Motor neuron (in vitro differentiated cells): ENCODE measurements around the gene BCOR. TPM values are rescaled to one million over a fixed set of nuclear protein-coding genes. Genes with fewer than 3 reads are reported as not detected.

Source experiments
- ATAC-seq, 8 experiments: fragments of 200-7000 bp; cut with Tn5 transposase; replicated peaks in 6 of 8; 2 replicates each; pipeline ENCODE4 v1.8.0; 2021; ENCODE audit warnings: mild to moderate bottlenecking in 8 of 8, moderate library complexity in 8 of 8
- H3K27ac ChIP-seq, 2 donors: fragments of 250-450 bp; sonication (Bioruptor Pico); 2 replicates each; pipeline ENCODE4 v1.9.0; 2021; ENCODE audit warnings: antibody characterized with exemption in 2 of 2, mild to moderate bottlenecking in 2 of 2, moderate library complexity in 1 of 2
- H3K4me1 ChIP-seq, 2 donors: fragments of 250-450 bp; sonication (Bioruptor Pico); replicated peaks in 1 of 2; 2 replicates each; pipeline ENCODE4 v1.6.1; 2021; ENCODE audit warnings: antibody characterized with exemption in 2 of 2, mild to moderate bottlenecking in 2 of 2, moderate library complexity in 1 of 2
- H3K4me3 ChIP-seq, 5 donors: fragments of 250-450 bp; sonication (Bioruptor Pico); 2 replicates each; pipeline ENCODE4 v1.9.0; 2021; ENCODE audit warnings: antibody characterized with exemption in 5 of 5, mild to moderate bottlenecking in 5 of 5, moderate library complexity in 4 of 5
- WGBS, 10 experiments: fragments of 450-650 bp; shearing (Covaris generic); methylation state at CpG; one replicate each; pipeline ENCODE4 v1.0.0; 2022; 5-methylcytosine and 5-hydroxymethylcytosine counted together
- in situ Hi-C, 9 experiments: fragments of 400-800 bp; cut with MboI; loops; one replicate each; pipeline ENCODE4 v1.15.0; 2021; ENCODE audit warnings: low sequenced_read_pairs in 9 of 9, low pct_unique_long_range_greater_than_20kb in 2 of 9; ENCODE audit not compliant: unreplicated experiment in 9 of 9
- total RNA-seq, 8 experiments: library from RNA; unstranded; fragments of 300-600 nt; gene quantifications; 2 replicates each; pipeline versions ENCODE4 v1.2.3 to v1.2.4, GENCODE V29; 2022

The BCOR gene
- total RNA-seq, 8 experiments from 2014 or later = 12.1 to 102 (median 42.6) TPM

GRCh38 chrX:40093586-40093985, 4.2 kb downstream of the BCOR start:
- in situ Hi-C loops = loop anchor here in 1 of 9 experiments (25.0 kb wide), 1 partner anchor 169 kb away; no protein-coding TSS in a partner anchor
- no peak for ATAC-seq
- peaks cover 20 to 35% of the 10 kb centered on the region in 2 donors for H3K4me1 ChIP-seq
- H3K27ac ChIP-seq = peak overlapping the region; percentile 90 to 95
- 14 to 35% methylated on average over 4 to 6 of the region's 10 CpGs; no CpG with 5 or more reads in 8 of the 10 experiments for WGBS, 10 experiments
- peak overlapping the region; percentile 57 to 97 (median 73) for H3K4me3 ChIP-seq

DNA sequence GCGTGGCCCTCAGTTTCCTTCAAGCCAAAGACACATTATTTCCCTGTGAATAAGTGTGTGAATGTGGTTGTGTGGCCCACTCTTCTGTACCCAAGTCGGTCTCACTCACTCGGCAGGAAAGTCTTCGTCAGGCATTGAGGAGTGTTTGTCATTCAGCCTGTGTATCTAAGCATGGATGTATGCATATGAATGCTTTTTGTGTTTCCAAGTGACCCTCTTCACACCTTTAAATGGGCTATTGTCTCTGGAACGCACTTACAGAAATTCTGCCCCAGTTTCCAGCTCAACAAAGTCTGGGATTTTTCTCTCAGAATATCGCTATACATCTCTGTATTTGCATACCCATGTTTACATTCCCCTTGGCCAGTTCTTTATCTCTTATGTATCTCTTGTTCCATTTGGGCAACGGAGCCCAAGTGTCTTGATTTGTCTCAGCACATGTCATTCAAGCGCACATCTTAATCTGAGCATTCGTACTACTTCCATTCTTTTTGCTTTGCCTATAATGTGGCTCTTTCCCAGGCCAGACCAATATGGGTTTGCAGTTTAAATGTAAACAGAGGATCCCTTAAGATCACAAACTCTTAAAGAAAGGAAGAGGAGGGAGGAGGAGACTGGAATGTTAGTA, 4.8 kb downstream of the BCOR start:
- in situ Hi-C loops = loop anchor here in 1 of 9 experiments (25.0 kb wide), 1 partner anchor 169 kb away; no protein-coding TSS in a partner anchor
- ATAC-seq = no peak
- Histone ChIP-seq H3K4me3 (peak overlapping the region; percentile 57 to 97 (median 73)), H3K4me1 (peaks cover 26 to 41% of the 10 kb centered on the region in 2 donors), H3K27ac (peak overlapping the region; percentile 74)
- 0 to 100% (median 18%) methylated on average over 1 to 7 of the region's 9 CpGs; no CpG with 5 or more reads in 2 of the 10 experiments for WGBS, 10 experiments

GRCh38 chrX:40091691-40092421, 5.9 kb downstream of the BCOR start:
- no peak for ATAC-seq
- peak overlapping the region; percentile 57 to 97 (median 73) for H3K4me3 ChIP-seq
- H3K27ac ChIP-seq = peak overlapping the region; percentile 74
- 40 to 96% (median 60%) methylated on average over 4 to 9 of the region's 70 CpGs; no CpG with 5 or more reads in 7 of the 10 experiments for WGBS, 10 experiments
- H3K4me1 ChIP-seq = peaks cover 37 to 52% of the 10 kb centered on the region in 2 donors
- in situ Hi-C loops = loop anchor here in 1 of 9 experiments (25.0 kb wide), 1 partner anchor 170 kb away; no protein-coding TSS in a partner anchor

- no peak for ATAC-seq
- peaks cover 46 to 61% of the 10 kb centered on the region in 2 donors for H3K4me1 ChIP-seq
- 7 to 90% (median 40%) methylated on average over 1 to 6 of the region's 7 CpGs; no CpG with 5 or more reads in 5 of the 10 experiments for WGBS, 10 experiments
- peak overlapping the region; percentile 57 to 97 (median 73) for H3K4me3 ChIP-seq
- in situ Hi-C loops = loop anchor here in 1 of 9 experiments (25.0 kb wide), 1 partner anchor 171 kb away; no protein-coding TSS in a partner anchor
- H3K27ac ChIP-seq = peak overlapping the region in 1 of 2 donors; percentile 74
Measured at GRCh38 chrX:40090961-40091360, 6.8 kb downstream of the BCOR start.

GRCh38 chrX:40090050-40090804, 7.5 kb downstream of the BCOR start:
- Histone ChIP-seq H3K27ac (peak overlapping the region in 1 of 2 donors; percentile 8), H3K4me1 (peaks cover 53 to 68% of the 10 kb centered on the region in 2 donors), H3K4me3 (peak overlapping the region; percentile 57 to 97 (median 73))
- 65% methylated on average over 2 of the region's 63 CpGs; no CpG with 5 or more reads in 9 of the 10 experiments for WGBS, 10 experiments
- in situ Hi-C loops = loop anchor here in 1 of 9 experiments (25.0 kb wide), 1 partner anchor 172 kb away; no protein-coding TSS in a partner anchor
- peak in 5 of 8 experiments; percentile 7 to 37 (median 13) for ATAC-seq

- WGBS, 10 experiments = 30 to 100% (median 52%) methylated on average over 1 to 9 of the region's 9 CpGs; no CpG with 5 or more reads in 6 of the 10 experiments
- Histone ChIP-seq H3K4me1 (peaks cover 64 to 81% of the 10 kb centered on the region in 2 donors), H3K4me3 (peak overlapping the region in 2 of 5 donors; percentile 73), H3K27ac (peak overlapping the region in 1 of 2 donors; percentile 6)
- in situ Hi-C loops = loop anchor here in 1 of 9 experiments (25.0 kb wide), 1 partner anchor 173 kb away; no protein-coding TSS in a partner anchor
- no peak for ATAC-seq
Measured at GRCh38 chrX:40088803-40089540, 8.8 kb downstream of the BCOR start.

DNA sequence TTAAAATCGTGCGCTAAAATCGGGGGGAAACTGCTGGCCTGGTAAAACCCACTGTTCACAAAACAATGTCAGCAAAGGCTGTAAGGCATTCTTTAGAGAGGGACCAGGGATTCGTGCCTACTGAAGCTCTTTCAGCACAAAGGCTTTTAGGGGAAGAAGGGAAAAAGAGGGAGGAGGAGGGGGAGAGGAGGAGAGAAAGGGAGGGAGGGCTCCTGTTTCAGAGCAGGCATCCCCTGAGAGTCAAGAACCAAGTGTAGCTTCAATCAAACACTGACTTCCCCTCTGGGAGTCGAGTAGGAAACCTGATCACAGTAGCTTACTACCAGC, 9.5 kb downstream of the BCOR start:
- H3K4me1 ChIP-seq = peaks cover 66 to 86% of the 10 kb centered on the region in 2 donors
- no peak for ATAC-seq
- 0 to 20% (median 8%) methylated on average over 2 to 3 of the region's 5 CpGs; no CpG with 5 or more reads in 6 of the 10 experiments for WGBS, 10 experiments
- peak overlapping the region; percentile 52 to 61 for H3K27ac ChIP-seq
- in situ Hi-C loops = loop anchor here in 1 of 9 experiments (25.0 kb wide), 1 partner anchor 174 kb away; no protein-coding TSS in a partner anchor
- peak overlapping the region in 2 of 5 donors; percentile 8 to 13 for H3K4me3 ChIP-seq

DNA sequence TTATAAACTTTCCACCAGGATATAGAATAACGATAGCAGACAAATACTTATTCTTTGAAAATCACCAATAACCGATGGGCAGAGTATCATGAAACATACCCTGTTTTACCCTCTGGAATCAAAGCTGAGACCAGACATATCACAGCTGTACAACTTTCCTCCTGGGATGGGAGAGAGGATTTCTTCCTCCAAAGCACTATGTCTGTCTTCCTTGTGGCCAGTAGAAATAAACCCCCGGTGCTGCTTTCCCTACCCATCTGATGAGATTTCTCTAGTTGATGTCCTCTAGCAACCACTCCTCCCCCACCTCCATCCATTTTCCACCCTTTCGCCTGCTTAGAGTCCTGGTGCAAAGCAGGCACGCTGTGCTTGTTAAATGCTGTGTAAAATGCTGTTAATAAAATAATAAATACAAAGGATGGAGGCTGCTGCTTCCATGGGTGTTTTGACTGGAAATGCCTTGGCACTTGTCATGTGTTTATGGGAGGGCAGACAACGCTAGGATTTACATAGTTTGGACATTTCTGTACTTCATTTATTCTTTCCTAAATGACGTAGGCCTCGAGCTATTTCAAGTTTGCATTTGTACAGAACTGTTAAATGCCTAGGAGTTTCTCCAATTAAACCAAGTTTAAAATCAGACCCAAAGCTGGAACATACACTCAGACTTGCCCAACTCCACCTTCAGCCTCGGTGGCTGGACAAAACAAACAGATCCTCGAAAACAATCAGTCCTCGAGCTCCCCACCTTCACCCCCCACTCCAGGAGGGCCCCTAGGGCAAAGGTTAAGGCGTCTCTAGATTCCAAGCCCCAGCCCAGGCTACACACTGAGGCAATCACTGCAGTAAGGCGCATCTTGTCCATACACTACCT, 10.1 kb downstream of the BCOR start:
- Histone ChIP-seq H3K4me1 (peaks cover 66 to 86% of the 10 kb centered on the region in 2 donors), H3K4me3 (peak overlapping the region in 1 of 5 donors; percentile 13)

DNA sequence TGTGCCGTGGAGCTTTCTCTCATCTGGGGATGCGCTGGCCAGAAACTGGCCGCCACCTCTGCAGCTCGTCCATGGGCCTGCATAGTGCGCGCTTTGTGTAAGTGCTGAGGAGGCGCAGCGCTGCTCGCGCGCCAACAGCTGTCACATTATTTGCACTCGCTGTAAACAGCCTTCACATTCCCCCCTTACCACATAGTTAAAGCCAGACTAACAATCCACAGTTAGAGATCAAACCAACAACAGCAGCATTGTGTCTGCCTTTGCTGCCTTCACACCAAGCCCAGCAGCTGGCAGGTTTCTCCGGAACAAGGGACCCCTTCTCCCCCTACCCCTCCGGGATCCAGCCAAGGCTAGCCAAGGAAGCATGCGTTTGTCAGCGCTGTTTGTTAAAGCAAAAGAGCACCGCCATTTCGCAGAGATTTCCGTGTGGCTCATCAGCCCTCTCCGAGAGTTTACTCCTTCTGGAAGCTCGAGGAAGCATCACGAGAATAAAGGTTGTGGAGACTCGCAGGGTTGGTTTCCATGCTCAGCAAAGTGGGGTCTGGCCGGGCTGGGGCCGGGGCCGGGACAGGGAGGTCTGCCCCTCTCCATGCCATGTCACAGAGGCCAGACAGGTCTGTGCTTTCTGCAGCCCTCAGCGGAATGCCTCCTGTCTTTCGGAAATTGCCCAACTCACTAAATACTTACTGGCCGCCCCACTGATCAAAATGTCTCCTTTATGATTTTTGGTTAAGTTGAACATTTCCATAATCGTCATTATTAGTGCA, 11.0 kb downstream of the BCOR start:
- ATAC-seq = peak in 5 of 8 experiments; percentile 38 to 63 (median 49)
- WGBS, 10 experiments = 0 to 100% (median 49%) methylated on average over 1 to 9 of the region's 30 CpGs; no CpG with 5 or more reads in 4 of the 10 experiments
- H3K4me1 ChIP-seq = peaks cover 74 to 90% of the 10 kb centered on the region in 2 donors
- H3K27ac ChIP-seq = peak overlapping the region; percentile 27 to 31
- in situ Hi-C loops = loop anchor here in 1 of 9 experiments (25.0 kb wide), 1 partner anchor 176 kb away; no protein-coding TSS in a partner anchor
- H3K4me3 ChIP-seq = peak overlapping the region in 3 of 5 donors; percentile 4 to 17 (median 15)

More for the DNA sequence above, 10.1 kb downstream of the BCOR start:
- no peak for ATAC-seq
- in situ Hi-C loops = loop anchor here in 1 of 9 experiments (25.0 kb wide), 1 partner anchor 175 kb away; no protein-coding TSS in a partner anchor
- peak overlapping the region; percentile 52 to 61 for H3K27ac ChIP-seq
- WGBS, 10 experiments = 0 to 100% (median 35%) methylated on average over 1 to 10 of the region's 13 CpGs; no CpG with 5 or more reads in 1 of the 10 experiments

- Histone ChIP-seq H3K27ac (no peak overlapping the region), H3K4me1 (peaks cover 84 to 91% of the 10 kb centered on the region in 2 donors), H3K4me3 (no peak overlapping the region)
- 20% methylated on average over 3 of the region's 6 CpGs; no CpG with 5 or more reads in 9 of the 10 experiments for WGBS, 10 experiments
- ATAC-seq = no peak
- in situ Hi-C loops = loop anchor here in 1 of 9 experiments (25.0 kb wide), 1 partner anchor 177 kb away; no protein-coding TSS in a partner anchor
Measured at GRCh38 chrX:40085714-40086113, 12.0 kb downstream of the BCOR start.
